Activated T-cell treated with anti-CD3 and anti-CD28 coated beads, Interleukin-2, amount 50 U/mL, for 1 hour (primary cell): Measurements from ENCODE around the gene AP2A2.
"Not testable (repeated sequence)": the region's sequence is repeated elsewhere in the genome, so short reads cannot be mapped to it uniquely, and the experiment has no call there.

ENCODE experiments used
- DNase-seq: peaks from one replicate; pipeline ENCODE4 v3.0.0-alpha.2; 2020

AP2A2 gene

DNA sequence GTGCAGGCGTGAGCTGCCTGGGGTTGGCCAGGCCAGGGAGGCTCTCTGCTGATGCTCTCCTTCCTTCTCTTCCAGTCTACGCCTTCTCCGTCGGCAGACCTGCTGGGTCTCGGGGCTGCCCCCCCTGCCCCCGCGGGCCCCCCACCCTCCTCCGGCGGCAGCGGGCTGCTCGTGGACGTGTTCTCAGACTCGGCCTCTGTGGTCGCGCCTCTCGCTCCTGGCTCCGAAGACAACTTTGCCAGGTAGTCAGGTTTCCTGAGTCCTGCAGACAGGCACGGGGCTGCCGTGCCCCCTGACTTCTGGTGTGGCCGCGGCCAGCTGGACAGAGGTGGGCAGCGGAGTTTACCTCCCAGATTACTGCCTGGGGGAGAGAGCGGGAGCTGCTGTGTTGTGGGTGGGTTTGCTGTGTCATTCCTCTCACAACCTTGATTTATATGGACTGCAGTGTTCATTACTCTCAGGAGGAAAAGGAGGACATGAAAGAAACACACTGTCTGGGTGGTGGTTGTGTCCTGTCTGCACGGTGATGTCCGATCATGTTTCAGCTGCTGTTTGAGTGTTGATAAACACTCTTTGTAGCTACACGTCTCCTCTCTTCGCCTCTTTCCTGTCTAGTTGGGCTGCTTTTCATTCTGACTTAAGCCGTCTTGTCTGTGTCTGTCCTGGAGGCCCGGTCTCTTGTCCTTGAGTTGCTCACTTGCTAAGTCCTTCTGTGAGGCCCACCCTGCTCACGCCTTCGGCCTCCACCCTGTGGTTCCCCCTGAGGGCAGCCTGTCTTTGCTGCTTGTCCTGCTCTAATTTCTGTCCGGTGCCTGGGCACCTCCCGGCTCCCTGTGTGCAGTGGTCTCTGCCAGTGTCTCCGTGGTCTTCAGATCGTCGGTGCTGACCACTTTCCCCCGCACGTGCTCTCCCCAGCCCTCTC, 74.9 kb downstream of the AP2A2 start:
- DNase-seq: no peak

DNA sequence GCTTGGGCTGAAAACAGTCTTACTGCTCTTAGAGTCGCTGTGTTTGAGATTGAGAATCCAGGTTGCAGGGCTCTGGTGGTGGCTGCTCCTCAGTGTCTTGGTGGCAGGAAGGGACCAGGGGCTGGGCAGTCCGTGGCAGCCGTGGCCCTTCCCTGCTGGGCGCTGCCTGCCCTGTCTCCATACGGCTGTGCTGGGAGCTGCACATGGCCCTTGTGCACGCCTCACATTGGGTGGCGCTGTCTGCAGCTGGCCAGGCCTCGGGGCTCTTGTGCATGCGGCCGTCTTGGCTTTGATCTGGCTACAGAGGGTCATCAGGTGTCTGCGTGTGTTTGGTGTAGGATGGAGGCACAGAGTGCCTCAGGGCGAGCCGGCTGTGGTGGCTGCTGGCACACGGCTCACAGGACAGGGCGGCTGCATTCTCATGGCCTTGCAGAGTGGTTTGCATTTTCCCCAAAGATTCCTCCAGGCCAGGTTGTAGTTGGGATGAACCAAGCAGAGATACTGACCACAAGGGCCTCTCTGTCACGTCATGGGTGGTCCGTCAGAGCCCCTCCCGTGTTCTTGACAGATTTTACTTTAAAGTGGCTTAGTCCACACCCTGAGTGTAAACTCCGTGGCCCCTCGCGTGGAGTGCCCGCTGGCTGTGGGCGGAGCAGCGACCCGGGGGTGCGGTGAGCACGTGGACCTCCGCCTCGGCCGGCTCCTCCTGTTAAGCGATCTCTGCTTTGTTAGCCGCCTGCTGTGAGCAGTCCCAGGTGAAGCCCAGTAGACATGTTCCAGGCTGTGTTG, 76.1 kb downstream of the AP2A2 start:
- DNase-seq: no peak

- DNase-seq: no peak
Measured at GRCh38 chr11:1002406-1002984, 76.8 kb downstream of the AP2A2 start.

DNA sequence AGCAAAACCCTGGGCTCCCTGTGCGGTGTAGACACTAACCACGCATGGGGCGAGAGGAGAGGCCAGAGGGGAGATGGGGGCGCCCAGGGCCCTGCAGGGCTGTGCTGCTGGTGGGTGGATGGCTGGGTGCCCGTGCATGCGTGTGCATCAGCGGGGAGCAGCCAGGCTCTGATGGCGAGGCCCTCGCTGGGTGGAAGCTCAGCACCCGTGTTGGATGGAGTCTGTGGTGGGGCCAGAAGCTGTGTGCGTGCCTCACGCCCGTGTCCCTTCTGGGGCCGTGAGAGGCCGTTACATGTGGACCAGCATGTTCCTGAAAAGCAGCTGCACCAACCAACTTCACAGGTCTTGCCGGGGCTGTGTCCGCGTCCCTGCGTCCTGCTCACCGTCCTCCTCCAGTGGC, 77.5 kb downstream of the AP2A2 start:
- no peak for DNase-seq

GRCh38 chr11:1005928-1006327, 80.3 kb downstream of the AP2A2 start:
- DNase-seq: no peak

- no peak for DNase-seq
Measured at GRCh38 chr11:1006762-1007161, 81.1 kb downstream of the AP2A2 start.

- DNase-seq: no peak
Measured at GRCh38 chr11:1007279-1007678, 81.6 kb downstream of the AP2A2 start.

DNA sequence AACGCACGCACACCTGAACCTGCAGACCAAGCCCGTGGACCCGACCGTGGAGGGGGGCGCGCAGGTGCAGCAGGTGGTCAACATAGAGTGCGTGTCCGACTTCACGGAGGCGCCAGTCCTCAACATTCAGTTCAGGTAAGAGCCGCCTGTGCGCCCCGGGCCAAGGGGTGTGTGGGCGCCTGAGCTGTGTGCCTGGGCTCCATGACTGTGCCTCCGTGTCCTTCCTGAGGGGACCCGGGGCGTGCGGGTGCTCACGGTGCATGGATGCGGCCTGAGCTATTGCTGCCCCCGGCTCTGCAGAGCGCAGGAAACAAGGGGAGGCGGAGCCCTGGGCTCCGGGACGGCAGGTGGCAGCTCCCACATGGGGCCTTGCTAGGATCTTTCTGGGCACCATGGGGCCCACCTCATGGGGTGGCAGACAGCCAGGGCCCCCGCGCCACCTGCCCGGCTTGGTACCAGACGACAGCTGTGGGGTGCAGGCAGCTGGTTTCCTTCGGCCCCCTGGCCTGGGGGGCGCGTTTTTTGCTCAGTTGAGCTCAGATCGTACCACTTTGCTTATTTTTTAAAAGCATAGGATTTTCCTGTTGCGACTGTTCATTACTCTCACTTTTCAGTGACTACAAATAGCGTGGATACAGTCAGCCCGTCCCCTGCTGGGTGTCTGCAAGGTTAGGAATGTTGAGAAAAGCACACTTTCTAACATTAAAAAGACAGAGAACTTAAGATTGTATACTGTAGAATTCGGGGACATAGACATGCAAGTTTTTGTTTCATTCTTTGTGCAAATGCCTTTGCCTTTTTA, 82.5 kb downstream of the AP2A2 start:
- DNase-seq: no peak

GRCh38 chr11:1008803-1009145, 83.1 kb downstream of the AP2A2 start:
- DNase-seq: no peak

GRCh38 chr11:1009371-1009770, 83.7 kb downstream of the AP2A2 start:
- no peak for DNase-seq

DNA sequence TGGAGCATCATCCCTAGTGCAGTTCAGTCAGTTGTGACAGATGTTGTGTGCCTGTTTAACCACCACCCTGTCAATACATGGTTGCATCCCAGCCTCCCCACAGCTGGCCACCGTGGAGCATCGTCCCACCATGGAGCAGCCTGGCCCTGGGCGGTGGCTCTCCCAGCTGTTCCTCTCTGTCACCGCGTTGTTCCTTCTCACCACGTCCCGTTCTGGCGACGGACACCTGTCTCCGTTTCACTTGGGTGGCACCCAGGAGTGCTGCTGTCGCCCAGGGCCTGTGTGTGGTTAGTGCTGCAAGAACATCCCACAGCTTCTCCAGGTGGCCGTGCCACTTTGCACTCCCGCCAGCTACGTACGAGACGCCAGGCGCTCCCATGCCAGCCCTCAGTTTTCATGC, 84.3 kb downstream of the AP2A2 start:
- no peak for DNase-seq

GRCh38 chr11:1010551-1011319, 85.1 kb downstream of the AP2A2 start:
- no peak for DNase-seq

DNA sequence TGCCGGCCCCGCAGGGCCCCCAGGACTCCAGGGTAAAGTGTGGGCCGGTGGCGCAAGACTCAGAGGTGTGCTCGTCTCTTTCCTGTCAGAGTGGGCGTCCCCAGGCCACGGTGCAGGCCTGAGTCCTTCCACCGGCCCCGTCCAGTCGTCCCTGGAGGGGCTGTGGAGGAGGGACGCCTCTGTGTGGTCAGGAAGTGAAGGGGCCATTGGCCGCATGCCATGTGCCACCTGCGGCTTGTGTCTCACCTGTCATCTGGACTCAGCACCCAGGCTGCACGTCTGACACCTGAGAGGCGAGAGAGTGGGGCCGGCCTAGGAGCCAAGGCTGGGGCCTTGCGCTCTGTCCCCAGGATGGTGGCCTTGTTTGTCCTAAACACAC, 85.6 kb downstream of the AP2A2 start:
- no peak for DNase-seq

DNA sequence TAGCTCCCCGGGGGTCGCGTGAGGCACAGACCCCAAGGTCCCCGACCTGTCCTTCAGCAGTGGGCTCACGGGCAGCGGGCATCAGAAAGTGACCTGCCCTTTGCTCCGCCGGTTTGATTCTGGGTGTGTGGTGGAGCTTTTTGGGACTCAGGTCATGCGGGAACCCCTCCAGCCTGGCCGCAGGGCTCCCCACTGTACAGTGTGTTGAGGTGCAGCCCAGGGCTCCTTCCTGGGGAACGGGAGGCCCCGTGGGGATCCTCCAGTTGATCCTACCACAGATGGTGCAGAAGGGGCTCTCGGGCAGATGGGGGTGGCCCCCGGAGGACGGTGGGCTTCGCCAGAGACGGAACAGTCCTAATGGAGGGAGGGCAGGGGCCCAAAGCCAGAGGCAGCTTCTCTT, 86.6 kb downstream of the AP2A2 start:
- no peak for DNase-seq

DNA sequence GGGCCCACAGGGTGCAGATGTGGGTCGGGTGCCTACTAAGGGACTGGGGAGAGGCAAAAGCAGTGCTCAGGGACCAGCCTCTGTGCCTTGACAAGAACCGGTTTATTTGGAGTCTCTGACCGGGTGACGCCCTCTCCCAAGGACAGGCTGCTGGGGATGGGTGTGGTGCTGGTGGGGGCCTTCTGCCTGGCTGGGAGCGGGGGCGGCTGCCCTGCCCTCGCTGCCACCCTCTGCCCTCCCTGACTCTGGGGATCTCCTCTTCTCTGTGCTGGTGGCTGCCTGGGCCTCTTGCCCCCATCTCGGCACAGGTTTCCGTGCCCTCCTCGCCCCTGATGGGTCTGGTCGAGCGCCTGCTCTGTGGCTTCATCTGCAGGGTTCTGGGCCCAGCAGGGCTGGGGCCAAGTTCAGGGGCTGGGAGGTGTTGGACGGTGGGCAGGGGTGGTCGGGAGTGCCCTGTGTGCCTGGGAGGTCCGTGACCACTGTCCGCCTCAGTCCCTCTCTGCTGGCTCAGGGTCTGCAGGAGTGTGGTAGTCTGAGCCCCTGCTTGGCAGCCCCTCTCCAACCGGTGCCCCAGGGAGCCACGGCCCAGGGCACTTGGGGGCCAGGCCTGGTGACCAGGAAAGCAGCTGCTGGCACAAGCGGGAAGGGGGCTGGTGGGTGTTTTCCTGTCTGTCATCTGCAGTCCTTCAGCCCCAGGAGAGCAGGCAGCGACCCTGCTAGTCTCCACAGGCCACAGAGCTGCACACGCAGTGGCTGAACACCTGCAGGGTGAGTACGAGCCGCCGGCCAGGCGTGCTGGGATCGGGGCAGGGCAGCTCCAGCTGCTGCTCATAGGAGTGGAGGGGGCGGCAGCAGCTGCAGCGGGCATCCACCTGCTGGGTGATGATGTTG, 87.3 kb downstream of the AP2A2 start:
- DNase-seq: no peak

DNA sequence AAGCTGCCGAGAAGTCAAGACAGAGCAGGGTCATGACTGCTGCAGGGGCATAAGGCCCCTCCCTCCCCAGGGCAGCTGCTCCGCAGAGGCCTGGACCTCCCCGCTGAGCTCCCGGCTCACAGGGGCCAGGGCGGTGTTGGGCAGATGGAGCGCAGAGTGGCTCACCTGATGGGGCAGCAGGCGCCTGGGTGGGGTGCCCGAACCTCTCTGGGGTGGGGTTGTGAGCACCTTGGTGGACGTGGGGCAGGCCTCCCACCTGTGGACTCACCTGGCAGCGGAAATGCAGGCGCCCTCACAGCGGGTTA, 87.9 kb downstream of the AP2A2 start:
- no peak for DNase-seq

DNA sequence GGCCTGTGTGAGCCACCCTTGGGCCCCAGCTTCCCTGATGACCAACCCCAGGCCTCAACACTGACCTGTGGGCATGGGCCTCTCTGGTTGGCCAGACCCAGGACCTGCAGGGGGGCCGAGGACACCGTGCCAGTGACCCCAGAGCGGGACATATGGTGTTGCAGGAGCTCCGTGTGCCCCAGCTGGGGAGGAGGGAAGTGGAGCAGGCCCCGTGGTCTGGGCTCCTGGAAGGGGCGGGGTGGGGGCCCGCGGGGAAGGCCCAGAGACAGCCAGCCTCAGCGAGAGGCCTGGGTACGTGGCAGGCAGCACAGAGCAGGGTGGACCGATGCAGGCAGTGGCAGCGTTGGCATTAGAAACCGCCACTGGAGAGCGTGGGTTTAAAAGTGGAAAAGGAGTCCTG, 88.6 kb downstream of the AP2A2 start:
- DNase-seq: no peak

GRCh38 chr11:1015064-1015463, 89.4 kb downstream of the AP2A2 start:
- DNase-seq: no peak

- no peak for DNase-seq
Measured at GRCh38 chr11:1015826-1016545, 90.3 kb downstream of the AP2A2 start.

DNA sequence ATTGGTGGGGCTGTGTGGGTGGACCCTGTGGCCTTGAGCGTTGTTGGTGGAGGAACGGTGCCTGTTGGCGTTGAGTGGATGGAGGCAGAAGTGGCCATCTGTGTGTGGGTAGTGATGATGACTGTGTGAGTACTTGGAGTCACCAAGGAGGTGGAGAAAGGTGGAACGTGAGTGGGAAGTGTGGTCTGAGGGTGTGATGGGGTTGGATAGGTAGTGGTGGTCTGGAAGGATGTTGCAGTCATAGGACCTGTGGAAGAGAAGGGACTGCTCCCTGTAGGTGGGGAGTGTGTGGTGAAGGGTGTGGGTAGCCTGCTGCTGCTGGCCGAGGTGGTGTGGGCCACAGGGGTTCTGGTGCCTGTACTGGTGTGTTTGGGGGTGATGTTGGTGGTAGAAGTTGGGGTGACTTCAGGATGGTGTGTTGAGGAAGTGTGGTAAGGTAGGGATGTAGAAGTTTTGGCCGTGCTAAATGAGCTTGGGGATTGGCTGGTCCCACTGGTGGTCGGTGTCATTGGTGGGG, 91.0 kb downstream of the AP2A2 start:
- not testable (repeated sequence) for DNase-seq
